ENCODE measurements around the gene ADIPOR2.
"Not testable (repeated sequence)": the region's sequence is repeated elsewhere in the genome, so short reads cannot be mapped to it uniquely, and the experiment has no call there.

ADIPOR2 gene

GRCh38 chr12:1812650-1813302 lies 121.9 kb downstream of the ADIPOR2 start:
- DNase-seq (ENCODE audit: low read depth, low spot score) = no peak

- DNase-seq (ENCODE audit: low read depth, low spot score) = no peak
Measured at GRCh38 chr12:1814266-1814665, 123.4 kb downstream of the ADIPOR2 start.

GRCh38 chr12:1815108-1815507 lies 124.2 kb downstream of the ADIPOR2 start:
- no peak for DNase-seq (ENCODE audit: low read depth, low spot score)

- DNase-seq (ENCODE audit: low read depth, low spot score) = no peak
Measured at GRCh38 chr12:1815814-1816729, 125.2 kb downstream of the ADIPOR2 start.

- DNase-seq (ENCODE audit: low read depth, low spot score) = no peak
Measured at GRCh38 chr12:1816730-1817348, 126.0 kb downstream of the ADIPOR2 start.

GRCh38 chr12:1817928-1818327 lies 127.1 kb downstream of the ADIPOR2 start:
- not testable (repeated sequence) for DNase-seq (ENCODE audit: low read depth, low spot score)

GRCh38 chr12:1819050-1819449 lies 128.2 kb downstream of the ADIPOR2 start:
- DNase-seq (ENCODE audit: low read depth, low spot score) = no peak

- DNase-seq (ENCODE audit: low read depth, low spot score) = no peak
Measured at GRCh38 chr12:1819571-1819970, 128.7 kb downstream of the ADIPOR2 start.

GRCh38 chr12:1820191-1820895 lies 129.5 kb downstream of the ADIPOR2 start, which contains the start of gene LRTM2:
Gene LRTM2 (plus strand): TSS chr12:1820565. CDS start chr12:1828149, 7,584 bp downstream.
- no peak for DNase-seq (ENCODE audit: low read depth, low spot score)

- DNase-seq (ENCODE audit: low read depth, low spot score) = no peak
Measured at GRCh38 chr12:1820896-1821291, 130.0 kb downstream of the ADIPOR2 start.

GRCh38 chr12:1821805-1822204 lies 130.9 kb downstream of the ADIPOR2 start:
- DNase-seq (ENCODE audit: low read depth, low spot score) = no peak

- no peak for DNase-seq (ENCODE audit: low read depth, low spot score)
Measured at GRCh38 chr12:1822699-1823098, 131.8 kb downstream of the ADIPOR2 start.

- no peak for DNase-seq (ENCODE audit: low read depth, low spot score)
Measured at GRCh38 chr12:1823237-1823636, 132.4 kb downstream of the ADIPOR2 start.

GRCh38 chr12:1825382-1826102 lies 134.7 kb downstream of the ADIPOR2 start:
- DNase-seq (ENCODE audit: low read depth, low spot score) = no peak

GRCh38 chr12:1826401-1826800 lies 135.5 kb downstream of the ADIPOR2 start:
- DNase-seq (ENCODE audit: low read depth, low spot score) = no peak

- DNase-seq (ENCODE audit: low read depth, low spot score) = no peak
Measured at GRCh38 chr12:1826867-1827705, 136.2 kb downstream of the ADIPOR2 start.

- no peak for DNase-seq (ENCODE audit: low read depth, low spot score)
Measured at GRCh38 chr12:1827826-1828805, 137.2 kb downstream of the ADIPOR2 start.

- DNase-seq (ENCODE audit: low read depth, low spot score) = no peak
Measured at GRCh38 chr12:1828856-1829255, 138.0 kb downstream of the ADIPOR2 start.

All from activated CD4-positive, CD25-positive, alpha-beta regulatory T cell treated with anti-CD3 and anti-CD28 coated beads, Interleukin-2, amount 50 U/mL, for 16 hours (primary cell).